ENCODE measurements around the gene NPC2.

DNA sequence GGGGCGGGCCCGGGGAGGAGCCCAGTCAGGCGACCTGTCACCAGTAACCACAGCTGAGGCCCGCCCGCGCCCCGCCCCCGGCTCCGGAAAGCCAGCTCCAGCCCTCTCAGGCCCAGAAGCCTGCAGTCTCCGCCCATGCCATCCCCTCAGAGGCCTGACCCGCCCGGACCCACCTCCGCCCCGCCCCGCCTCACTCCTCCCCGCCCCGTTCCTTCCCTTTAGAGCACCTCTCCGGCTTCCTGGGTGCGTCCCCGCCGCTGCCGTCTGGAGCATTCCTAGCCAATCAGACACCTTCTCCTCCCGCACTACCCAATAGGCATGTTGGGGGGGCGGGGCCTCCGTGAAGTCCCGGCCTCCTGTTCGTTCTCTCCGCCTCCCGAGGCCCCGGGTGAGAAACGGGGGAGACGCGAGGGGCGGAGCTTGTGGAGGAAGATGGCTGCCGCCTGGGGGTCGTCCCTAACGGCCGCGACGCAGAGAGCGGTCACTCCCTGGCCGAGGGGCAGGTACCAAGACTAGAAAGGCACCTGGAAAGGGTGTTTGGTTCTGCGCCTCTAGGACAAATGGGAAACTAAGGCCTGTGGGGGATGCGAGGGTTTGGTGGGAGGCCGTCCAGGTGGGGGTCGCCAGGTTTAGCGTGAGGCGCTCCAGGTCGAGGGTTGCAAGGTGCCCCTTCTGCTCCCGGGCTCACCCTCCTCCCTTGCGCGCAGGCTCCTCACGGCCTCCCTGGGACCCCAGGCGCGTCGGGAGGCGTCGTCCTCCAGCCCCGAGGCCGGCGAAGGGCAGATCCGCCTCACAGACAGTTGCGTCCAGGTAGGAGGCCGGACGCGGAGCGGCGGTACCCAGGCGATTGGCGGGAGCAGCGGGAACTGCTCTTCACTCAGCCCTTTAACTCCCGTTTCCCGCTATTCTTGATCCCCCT is 497 bp upstream of the NPC2 start, which contains the start of gene ISCA2:
- TF ChIP-seq, protein P1, sequence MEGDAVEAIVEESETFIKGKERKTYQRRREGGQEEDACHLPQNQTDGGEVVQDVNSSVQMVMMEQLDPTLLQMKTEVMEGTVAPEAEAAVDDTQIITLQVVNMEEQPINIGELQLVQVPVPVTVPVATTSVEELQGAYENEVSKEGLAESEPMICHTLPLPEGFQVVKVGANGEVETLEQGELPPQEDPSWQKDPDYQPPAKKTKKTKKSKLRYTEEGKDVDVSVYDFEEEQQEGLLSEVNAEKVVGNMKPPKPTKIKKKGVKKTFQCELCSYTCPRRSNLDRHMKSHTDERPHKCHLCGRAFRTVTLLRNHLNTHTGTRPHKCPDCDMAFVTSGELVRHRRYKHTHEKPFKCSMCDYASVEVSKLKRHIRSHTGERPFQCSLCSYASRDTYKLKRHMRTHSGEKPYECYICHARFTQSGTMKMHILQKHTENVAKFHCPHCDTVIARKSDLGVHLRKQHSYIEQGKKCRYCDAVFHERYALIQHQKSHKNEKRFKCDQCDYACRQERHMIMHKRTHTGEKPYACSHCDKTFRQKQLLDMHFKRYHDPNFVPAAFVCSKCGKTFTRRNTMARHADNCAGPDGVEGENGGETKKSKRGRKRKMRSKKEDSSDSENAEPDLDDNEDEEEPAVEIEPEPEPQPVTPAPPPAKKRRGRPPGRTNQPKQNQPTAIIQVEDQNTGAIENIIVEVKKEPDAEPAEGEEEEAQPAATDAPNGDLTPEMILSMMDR (IDR thresholded peaks at IDR 0.05) = no peak
- TF ChIP-seq POLR2A (IDR thresholded peaks at IDR 0.05) = peak; percentile 51 to 60
- no peak for TF ChIP-seq EP300 (IDR thresholded peaks at IDR 0.05)

Measured in sigmoid colon (tissue), 4 donors.